ENCODE results near the gene PDZD2.

DNA sequence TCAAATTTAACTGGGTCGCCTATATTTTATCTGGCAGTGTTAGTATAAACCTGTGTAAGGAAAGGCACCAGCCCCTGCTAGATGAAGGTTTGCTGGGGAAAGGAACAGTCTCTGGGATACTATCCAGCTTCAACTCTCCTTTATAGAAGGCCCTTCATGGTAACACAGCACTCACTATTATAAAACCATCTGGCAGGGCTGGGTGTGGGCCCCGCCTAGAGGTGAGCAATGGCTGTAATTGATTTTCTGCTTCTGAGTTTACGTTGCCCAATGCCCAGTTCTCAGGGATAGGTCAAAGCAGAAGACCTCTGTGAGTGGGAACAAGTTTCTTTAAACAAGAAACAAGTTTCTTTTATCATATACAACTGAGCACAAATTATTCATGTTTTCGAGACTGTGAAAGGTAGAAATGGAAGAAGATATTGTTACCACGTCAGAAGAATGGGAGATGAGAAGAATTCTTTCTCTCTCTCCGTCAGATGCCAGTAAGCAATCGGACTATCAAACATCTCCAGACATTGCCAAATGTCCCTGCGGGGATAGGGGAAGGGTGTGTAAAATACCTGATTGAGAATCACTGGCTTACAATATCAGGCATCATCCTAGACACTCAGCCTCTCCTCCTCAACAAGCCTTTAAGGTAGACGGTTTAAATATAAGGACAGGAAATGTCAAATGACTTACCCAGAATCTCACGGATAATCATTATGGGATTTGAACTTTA lies 205.9 kb downstream of the PDZD2 start:
- TF ChIP-seq POLR2A (IDR thresholded peaks at IDR 0.05; ENCODE audit: low read depth) (no peak), POLR2AphosphoS5 (IDR thresholded peaks at IDR 0.05) (no peak), EP300 (IDR thresholded peaks at IDR 0.05) (no peak)
- TF ChIP-seq, protein P1, sequence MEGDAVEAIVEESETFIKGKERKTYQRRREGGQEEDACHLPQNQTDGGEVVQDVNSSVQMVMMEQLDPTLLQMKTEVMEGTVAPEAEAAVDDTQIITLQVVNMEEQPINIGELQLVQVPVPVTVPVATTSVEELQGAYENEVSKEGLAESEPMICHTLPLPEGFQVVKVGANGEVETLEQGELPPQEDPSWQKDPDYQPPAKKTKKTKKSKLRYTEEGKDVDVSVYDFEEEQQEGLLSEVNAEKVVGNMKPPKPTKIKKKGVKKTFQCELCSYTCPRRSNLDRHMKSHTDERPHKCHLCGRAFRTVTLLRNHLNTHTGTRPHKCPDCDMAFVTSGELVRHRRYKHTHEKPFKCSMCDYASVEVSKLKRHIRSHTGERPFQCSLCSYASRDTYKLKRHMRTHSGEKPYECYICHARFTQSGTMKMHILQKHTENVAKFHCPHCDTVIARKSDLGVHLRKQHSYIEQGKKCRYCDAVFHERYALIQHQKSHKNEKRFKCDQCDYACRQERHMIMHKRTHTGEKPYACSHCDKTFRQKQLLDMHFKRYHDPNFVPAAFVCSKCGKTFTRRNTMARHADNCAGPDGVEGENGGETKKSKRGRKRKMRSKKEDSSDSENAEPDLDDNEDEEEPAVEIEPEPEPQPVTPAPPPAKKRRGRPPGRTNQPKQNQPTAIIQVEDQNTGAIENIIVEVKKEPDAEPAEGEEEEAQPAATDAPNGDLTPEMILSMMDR (IDR thresholded peaks at IDR 0.05) = no peak

All from esophagus muscularis mucosa (tissue), 4 donors.